OCI-LY1 (cell line): Measurements from ENCODE around the gene HGD.

Experiments used
- H2AFZ ChIP-seq: fragments of 200-600 bp; sonication (generic), shearing (Covaris generic); 2 replicates; pipeline ENCODE4 v1.6.0; 2014; ENCODE audit warnings: antibody characterized with exemption, mild to moderate bottlenecking, low read length
- H3F3A ChIP-seq: fragments of 200-600 bp; sonication (generic), shearing (Covaris generic); 2 replicates; pipeline ENCODE4 v1.6.0; 2014; ENCODE audit warnings: mild to moderate bottlenecking, antibody characterized with exemption, low read length, moderate library complexity; ENCODE audit not compliant: insufficient read depth
- H3K27ac ChIP-seq: fragments of 200-600 bp; sonication (generic); 2 replicates; pipeline ENCODE4 v1.5.1; 2014; ENCODE audit warnings: low read length, mixed run types, mild to moderate bottlenecking, low read depth; ENCODE audit not compliant: poor library complexity, severe bottlenecking
- H3K27me3 ChIP-seq: fragments of 200-600 bp; sonication (generic); 2 replicates; pipeline ENCODE4 v1.6.0; 2014; ENCODE audit warnings: antibody characterized with exemption, mild to moderate bottlenecking, low read length, moderate library complexity; ENCODE audit not compliant: insufficient read depth
- H3K36me3 ChIP-seq: fragments of 200-600 bp; sonication (generic); 2 replicates; pipeline ENCODE4 v1.6.1; 2014; ENCODE audit warnings: mild to moderate bottlenecking, antibody characterized with exemption, low read length, moderate library complexity, mixed read lengths; ENCODE audit not compliant: insufficient read depth
- H3K4me1 ChIP-seq: fragments of 200-600 bp; sonication (generic); 2 replicates; pipeline ENCODE4 v1.5.1; 2014; ENCODE audit warnings: mild to moderate bottlenecking, low read length, moderate library complexity; ENCODE audit not compliant: insufficient read depth, severe bottlenecking
- H3K4me2 ChIP-seq: fragments of 200-600 bp; sonication (generic), shearing (Covaris generic); 2 replicates; pipeline ENCODE4 v1.6.1; 2014; ENCODE audit warnings: low read length
- H3K4me3 ChIP-seq: fragments of 200-600 bp; sonication (generic); 2 replicates; pipeline ENCODE4 v1.5.1; 2014; ENCODE audit warnings: low read length, low read depth, mild to moderate bottlenecking, mixed read lengths; ENCODE audit not compliant: poor library complexity, severe bottlenecking
- H3K79me2 ChIP-seq: fragments of 200-600 bp; shearing (Covaris generic); 2 replicates; pipeline ENCODE4 v1.6.1; 2016; ENCODE audit warnings: mixed run types, low read length, mixed read lengths; ENCODE audit not compliant: insufficient read depth
- H3K9ac ChIP-seq: fragments of 200-600 bp; sonication (generic), shearing (Covaris generic); 2 replicates; pipeline ENCODE4 v1.6.1; 2014; ENCODE audit warnings: mild to moderate bottlenecking, low read length, mixed read lengths
- H3K9me2 ChIP-seq: fragments of 200-600 bp; sonication (generic), shearing (Covaris generic); 2 replicates; pipeline ENCODE4 v1.6.1; 2014; ENCODE audit warnings: low read depth, mild to moderate bottlenecking, low read length, mixed read lengths
- H3K9me3 ChIP-seq: fragments of 200-600 bp; shearing (Covaris generic); 2 replicates; pipeline ENCODE4 v1.6.1; 2014; ENCODE audit warnings: low read length, mixed read lengths
- H4K20me1 ChIP-seq: fragments of 200-600 bp; sonication (generic), shearing (Covaris generic); 2 replicates; pipeline ENCODE4 v1.6.0; 2016; ENCODE audit warnings: mild to moderate bottlenecking, low read length; ENCODE audit not compliant: insufficient read depth
- CTCF ChIP-seq: fragments of 200-600 bp; sonication (generic), shearing (Covaris generic); IDR thresholded peaks from 2 replicates; pipeline ENCODE4 v1.5.1; 2017; ENCODE audit warnings: mild to moderate bottlenecking, antibody characterized with exemption, low read length, moderate library complexity, mixed read lengths
- EZH2 ChIP-seq: fragments of 200-600 bp; sonication (generic), shearing (Covaris generic); IDR thresholded peaks from 2 replicates; pipeline ENCODE4 v1.8.0; 2017; ENCODE audit warnings: borderline replicate concordance, mixed run types, mild to moderate bottlenecking, antibody characterized with exemption, low read length, moderate library complexity, mixed read lengths

The HGD gene

GRCh38 chr3:120649830-120650233 lies 32.2 kb downstream of the HGD start:
- TF ChIP-seq CTCF (no peak), EZH2 (no peak)
- H3K27ac ChIP-seq, result no peak overlapping the region
- H3K79me2 ChIP-seq, result no peaks in the 10 kb centered on the region
- H3K27me3 ChIP-seq, result no peaks in the 10 kb centered on the region
- H2AFZ ChIP-seq, result no peak overlapping the region
- H3K4me1 ChIP-seq, result no peaks in the 10 kb centered on the region
- H4K20me1 ChIP-seq, result no peaks in the 10 kb centered on the region
- no peaks in the 10 kb centered on the region for H3K9me2 ChIP-seq
- H3K4me3 ChIP-seq, result no peak overlapping the region
- H3K36me3 ChIP-seq, result no peaks in the 10 kb centered on the region
- no peak overlapping the region for H3K9ac ChIP-seq
- H3K4me2 ChIP-seq, result no peak overlapping the region
- H3K9me3 ChIP-seq, result no peaks in the 10 kb centered on the region
- H3F3A ChIP-seq, result no peaks in the 10 kb centered on the region

GRCh38 chr3:120648290-120648689 lies 33.7 kb downstream of the HGD start:
- TF ChIP-seq CTCF, result no peak
- no peak for TF ChIP-seq EZH2
- H4K20me1 ChIP-seq, result no peaks in the 10 kb centered on the region

GRCh38 chr3:120646771-120647432 lies 35.1 kb downstream of the HGD start:
- H3K4me2 ChIP-seq, result no peak overlapping the region
- H4K20me1 ChIP-seq, result no peaks in the 10 kb centered on the region
- TF ChIP-seq EZH2, result no peak
- no peak for TF ChIP-seq CTCF
- H3K27ac ChIP-seq, result no peak overlapping the region
- H3K4me1 ChIP-seq, result no peaks in the 10 kb centered on the region
- no peaks in the 10 kb centered on the region for H3K27me3 ChIP-seq
- no peaks in the 10 kb centered on the region for H3K36me3 ChIP-seq
- no peaks in the 10 kb centered on the region for H3K79me2 ChIP-seq
- H3F3A ChIP-seq, result no peaks in the 10 kb centered on the region
- H3K9me2 ChIP-seq, result no peaks in the 10 kb centered on the region
- no peaks in the 10 kb centered on the region for H3K9me3 ChIP-seq
- H3K9ac ChIP-seq, result no peak overlapping the region
- no peak overlapping the region for H3K4me3 ChIP-seq
- no peak overlapping the region for H2AFZ ChIP-seq

More at GRCh38 chr3:120648290-120648689, 33.7 kb downstream of the HGD start:
- Histone ChIP-seq H3K4me1 (no peaks in the 10 kb centered on the region), H3K9me3 (no peaks in the 10 kb centered on the region), H2AFZ (no peak overlapping the region), H3K27ac (no peak overlapping the region), H3K36me3 (no peaks in the 10 kb centered on the region), H3K79me2 (no peaks in the 10 kb centered on the region), H3K27me3 (no peaks in the 10 kb centered on the region), H3F3A (no peaks in the 10 kb centered on the region), H3K4me2 (no peak overlapping the region), H3K4me3 (no peak overlapping the region), H3K9ac (no peak overlapping the region), H3K9me2 (no peaks in the 10 kb centered on the region)
